Epithelial cell of prostate (primary cell): ENCODE data around the gene PAPOLA.

Experiments
- DNase-seq: peaks from one replicate; pipeline ENCODE4 v3.0.0-alpha.2; 2011; ENCODE audit warnings: low read depth, low spot score
- H3K27ac ChIP-seq: fragments of 450-650 bp; 2 replicates; pipeline ENCODE4 v1.5.1; 2017; ENCODE audit warnings: mild to moderate bottlenecking

The PAPOLA gene

GRCh38 chr14:96583569-96584041 is 81.4 kb downstream of the PAPOLA start:
- no peak for DNase-seq
- H3K27ac ChIP-seq = no peak overlapping the region

- DNase-seq = no peak
- no peak overlapping the region for H3K27ac ChIP-seq
These were observed 82.2 kb downstream of the PAPOLA start for GRCh38 chr14:96584199-96584906.

DNA sequence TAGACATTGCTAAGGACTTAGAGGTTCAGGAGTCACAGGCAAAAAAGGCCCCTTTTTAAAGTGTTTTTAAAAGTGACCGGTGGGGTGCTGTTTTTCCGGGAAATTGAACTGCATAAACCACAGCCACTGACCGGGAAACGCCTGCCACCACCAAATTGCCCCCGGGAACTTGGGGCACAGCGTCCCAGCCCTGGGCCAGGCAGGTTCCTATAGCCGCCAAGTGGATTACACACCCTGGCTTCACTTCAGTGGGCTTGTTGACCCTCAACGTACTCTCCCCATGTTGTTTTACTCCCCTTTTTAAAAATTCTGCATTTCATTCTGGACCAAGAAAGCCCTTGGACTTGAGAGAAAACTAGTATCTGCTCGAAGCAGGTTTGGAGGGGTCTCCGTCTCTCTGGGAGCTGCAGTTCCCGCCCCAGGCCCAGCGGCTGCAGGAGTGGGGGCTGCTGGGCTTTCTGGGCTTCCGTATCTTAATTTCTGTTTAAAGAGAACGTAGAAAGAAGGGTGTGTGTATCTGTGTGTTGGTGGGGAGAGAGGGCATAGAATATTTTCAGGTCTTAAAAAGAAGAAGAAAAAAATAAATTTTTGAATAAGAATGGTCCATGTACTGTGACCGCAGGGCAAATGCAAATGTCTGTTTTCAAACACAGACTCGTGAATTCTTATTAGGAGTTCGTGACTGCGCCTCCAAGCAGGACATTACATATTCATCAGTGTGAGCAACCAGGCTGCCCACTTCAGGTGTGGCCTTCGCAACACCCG is 82.9 kb downstream of the PAPOLA start:
- no peak overlapping the region for H3K27ac ChIP-seq
- DNase-seq = no peak

DNA sequence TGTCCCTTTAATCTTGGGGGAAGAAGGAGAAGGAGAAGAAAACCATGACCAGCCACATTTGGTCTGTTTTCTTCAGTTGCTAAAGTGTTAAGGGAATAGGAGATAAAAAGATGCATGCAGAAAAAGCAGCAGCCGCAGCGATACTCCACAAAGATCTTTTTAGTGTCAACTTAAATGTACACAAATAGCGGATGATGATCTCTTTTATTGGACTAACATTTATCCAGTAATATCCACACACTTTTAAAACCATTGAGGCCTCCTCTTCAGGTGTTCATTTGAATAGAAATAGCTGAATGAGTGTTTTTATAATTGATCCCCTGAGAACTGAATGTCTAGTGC is 83.5 kb downstream of the PAPOLA start:
- no peak for DNase-seq
- no peak overlapping the region for H3K27ac ChIP-seq

- DNase-seq = no peak
- no peak overlapping the region for H3K27ac ChIP-seq
These were observed 83.9 kb downstream of the PAPOLA start for GRCh38 chr14:96586056-96586455.

GRCh38 chr14:96586921-96587822 is 85.0 kb downstream of the PAPOLA start:
- no peak for DNase-seq
- no peak overlapping the region for H3K27ac ChIP-seq

DNA sequence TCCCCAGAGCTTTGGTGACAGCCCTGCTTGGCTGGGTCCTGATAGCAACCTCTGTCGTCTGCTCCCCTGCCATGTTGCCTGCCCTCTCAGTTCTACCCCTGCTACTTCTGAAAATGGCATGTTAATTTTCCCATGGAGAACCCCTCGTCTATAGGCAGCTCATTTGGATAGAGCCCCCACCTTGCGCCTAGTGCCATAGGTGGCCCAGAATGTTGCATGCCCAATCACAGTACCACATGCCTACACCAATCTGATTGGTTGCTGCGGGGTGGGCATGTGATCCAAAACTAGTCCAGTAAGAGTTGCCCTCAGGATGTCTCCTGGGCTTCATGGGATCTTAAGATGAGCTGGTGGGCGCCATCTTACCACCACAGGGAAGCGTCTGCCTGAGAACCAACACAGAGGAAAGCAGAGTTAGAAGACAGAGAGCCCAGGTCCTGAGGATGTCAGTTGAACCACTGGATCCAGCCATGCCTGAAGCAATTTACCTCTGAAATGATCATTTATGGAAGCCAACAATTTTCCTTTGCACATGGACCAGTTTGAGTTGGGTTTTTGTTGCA is 85.7 kb downstream of the PAPOLA start:
- no peak overlapping the region for H3K27ac ChIP-seq
- no peak for DNase-seq

DNA sequence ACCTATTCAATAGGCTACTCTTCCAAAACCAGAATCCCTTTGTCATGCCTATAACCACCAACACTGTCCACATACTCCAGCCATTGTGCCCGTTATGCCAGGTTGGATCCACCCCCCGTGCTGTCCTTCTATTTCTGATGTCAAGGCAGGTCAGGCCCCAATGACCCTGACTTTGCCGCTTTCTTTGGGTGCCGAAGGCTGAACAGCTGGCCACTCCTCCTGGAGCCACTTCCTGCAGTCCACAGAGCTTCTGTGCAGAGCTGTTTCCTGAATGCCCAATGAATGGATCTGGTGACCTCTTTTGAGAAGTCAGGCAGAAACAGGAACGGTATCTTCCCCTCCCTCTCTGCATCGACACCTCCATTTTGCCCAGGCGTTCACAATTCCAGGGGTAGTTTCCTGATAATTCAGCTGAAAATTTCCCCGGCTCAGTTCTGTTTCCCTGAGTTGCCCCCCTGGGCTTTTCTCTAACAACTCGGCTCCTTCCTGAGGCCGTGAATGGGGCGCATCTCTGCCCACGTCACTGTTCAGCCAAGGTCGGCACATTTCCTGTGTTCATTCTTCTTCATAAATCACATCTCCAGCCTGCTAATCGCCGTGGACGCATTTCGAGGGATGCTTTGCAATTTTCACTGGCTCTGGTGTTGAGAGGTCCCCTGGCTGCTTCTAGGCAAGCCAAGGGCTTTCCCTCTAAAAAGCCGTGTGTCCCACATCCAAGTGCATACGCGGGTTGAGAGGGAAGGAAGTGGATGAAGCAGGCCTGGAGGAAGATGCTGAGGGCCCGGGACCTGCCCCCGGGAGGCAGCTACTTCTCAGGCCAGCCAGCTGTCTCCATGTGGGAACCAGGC is 86.5 kb downstream of the PAPOLA start:
- no peak for DNase-seq
- H3K27ac ChIP-seq = no peak overlapping the region

DNA sequence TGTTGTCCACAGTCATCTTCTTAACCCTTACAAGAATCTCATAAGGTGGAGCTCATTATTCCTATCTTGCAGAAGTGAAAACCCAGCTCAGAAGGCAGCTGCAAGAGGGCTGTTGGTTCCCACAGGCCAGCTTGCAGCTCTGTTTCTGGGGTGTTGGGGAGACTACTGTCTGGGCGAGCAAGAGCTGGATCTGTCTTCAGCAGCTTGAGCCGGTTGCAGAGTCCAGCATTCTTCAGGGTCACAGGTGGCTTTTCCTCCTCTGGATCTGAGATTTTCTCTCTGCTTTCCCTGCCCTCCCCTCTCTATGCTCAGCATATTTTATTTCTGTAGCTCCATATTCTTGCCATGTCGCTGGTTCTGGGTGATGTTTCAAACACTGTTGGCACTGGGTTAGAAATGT is 87.4 kb downstream of the PAPOLA start:
- DNase-seq = no peak
- no peak overlapping the region for H3K27ac ChIP-seq

DNA sequence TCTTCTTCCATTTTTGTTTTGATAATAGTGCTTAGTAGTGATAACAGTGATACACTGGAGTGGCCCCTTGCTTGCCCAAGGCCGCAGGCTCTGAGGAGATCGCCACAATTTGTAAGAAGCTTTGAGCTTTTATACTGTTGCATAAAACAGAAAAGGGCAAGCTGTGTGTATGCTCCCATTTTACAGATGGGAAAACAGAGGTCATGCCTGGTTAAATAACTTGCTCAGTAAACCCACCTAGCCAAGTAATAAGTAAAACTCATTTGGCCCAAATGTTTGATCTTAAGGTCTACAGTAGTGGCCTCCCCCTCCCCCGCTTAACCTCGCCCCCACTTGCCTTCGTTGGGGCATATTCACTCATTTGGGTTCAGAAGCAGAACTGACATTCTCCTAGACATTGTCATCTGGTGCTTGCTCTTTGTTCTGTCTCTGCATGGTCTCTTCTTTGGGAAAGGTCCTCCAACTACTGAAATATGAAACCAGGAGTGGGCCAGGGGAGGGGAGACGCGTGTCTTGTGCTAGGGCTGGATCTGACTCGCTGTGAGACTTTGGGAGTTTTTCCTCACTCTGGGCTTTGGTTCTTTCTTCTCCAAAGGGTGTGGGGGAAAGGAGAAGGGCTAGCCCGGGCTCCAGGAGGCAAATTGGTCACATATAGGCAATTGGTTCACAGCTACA is 88.1 kb downstream of the PAPOLA start:
- DNase-seq = no peak
- no peak overlapping the region for H3K27ac ChIP-seq

GRCh38 chr14:96592591-96593386 is 90.6 kb downstream of the PAPOLA start:
- no peak overlapping the region for H3K27ac ChIP-seq
- no peak for DNase-seq

DNA sequence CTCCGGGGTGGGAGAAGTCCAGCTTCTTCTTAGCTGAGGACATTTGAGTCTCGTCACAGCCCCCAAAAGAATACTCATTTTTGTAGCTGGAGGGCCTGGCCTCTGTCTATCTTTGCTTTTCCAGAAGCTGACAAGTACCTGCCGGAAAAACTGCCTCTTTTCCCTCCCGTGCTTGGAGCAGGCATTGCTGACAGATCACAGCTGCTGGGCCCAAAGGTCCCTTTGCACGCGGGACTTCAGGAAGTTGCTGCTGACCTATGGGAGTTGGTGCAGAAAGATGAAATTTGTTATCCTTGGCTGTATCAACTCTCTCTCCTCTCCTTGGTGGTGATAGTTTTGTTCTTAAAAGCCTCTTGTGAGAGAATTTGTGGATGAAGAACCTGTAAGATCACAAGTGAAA is 92.8 kb downstream of the PAPOLA start:
- no peak overlapping the region for H3K27ac ChIP-seq
- no peak for DNase-seq

DNA sequence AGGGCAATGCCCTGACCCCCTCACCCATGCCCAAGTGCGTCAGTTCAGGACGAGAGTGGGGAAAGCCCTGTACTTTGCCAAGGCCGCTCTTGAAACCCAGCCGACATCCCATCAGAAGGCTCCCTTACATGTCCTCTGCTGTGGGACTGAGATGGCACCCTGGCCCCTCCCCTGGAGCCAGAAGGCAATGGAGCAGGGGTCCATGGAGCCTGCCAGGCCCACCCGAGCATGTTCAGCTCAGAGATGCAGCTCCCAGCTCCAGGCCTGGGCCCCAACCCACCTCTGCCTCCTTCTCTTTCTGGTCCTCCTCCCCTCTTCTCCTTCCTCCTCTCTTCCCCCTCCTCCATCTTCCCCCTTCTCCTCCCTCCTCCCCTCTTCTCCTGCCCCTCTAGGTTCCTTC is 95.5 kb downstream of the PAPOLA start:
- no peak for DNase-seq
- H3K27ac ChIP-seq = no peak overlapping the region

DNA sequence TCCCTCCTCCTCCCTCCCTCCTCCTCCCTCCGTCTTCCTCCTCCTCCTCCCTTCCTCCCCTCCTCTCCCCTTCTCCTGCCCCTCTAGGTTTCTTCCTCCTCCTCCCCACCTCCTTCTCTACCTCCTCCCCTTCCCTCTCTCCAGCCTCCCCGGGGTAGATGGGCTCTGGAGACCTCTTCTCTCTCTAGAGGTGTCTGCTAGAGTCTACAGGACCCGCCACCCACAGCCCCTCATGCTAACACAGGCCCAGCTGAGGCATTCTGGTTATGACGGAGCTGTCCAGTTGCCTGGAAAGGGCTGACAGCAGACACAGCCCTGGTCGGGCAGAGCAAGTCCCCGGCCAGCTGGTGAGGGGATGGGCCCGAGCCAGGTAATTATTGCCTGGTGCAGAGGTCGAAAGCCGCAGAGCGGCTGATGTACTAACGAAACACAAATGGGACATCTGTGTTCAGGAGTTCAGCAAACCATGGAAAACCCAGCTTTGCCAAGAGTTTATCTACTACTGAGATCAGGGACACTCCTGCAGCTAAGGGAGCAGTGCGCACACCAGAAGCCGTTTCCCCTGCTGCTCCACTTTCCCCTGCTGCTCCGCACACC is 96.2 kb downstream of the PAPOLA start:
- DNase-seq = no peak

GRCh38 chr14:96599076-96599475 is 96.9 kb downstream of the PAPOLA start:
- H3K27ac ChIP-seq = no peak overlapping the region
- no peak for DNase-seq

More for the DNA sequence above, 96.2 kb downstream of the PAPOLA start:
- H3K27ac ChIP-seq = no peak overlapping the region

DNA sequence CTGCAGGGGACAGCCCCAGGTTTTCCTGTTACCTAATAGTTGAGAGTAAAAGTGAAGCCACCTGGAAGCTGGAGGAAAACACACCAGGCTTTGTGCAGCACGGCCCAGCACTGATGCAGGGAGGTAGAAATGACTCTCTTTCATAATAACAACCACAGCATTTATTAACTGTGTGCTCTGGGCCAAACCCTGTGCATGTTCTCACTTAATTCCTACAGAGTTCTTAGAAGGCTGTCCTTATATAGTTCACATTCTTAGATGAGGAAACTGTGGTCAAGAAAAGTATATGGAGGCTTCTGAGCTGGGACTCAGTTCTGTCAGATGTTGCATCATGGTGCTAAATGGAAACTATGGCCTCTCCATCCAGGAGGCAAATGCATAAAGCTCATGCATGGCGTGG is 100.0 kb downstream of the PAPOLA start:
- DNase-seq = no peak

GRCh38 chr14:96603350-96604255 is 101.4 kb downstream of the PAPOLA start:
- H3K27ac ChIP-seq = no peak overlapping the region
- DNase-seq = no peak

More for the DNA sequence above, 100.0 kb downstream of the PAPOLA start:
- H3K27ac ChIP-seq = no peak overlapping the region
